ENCODE data around the gene FOXD2.

DNA sequence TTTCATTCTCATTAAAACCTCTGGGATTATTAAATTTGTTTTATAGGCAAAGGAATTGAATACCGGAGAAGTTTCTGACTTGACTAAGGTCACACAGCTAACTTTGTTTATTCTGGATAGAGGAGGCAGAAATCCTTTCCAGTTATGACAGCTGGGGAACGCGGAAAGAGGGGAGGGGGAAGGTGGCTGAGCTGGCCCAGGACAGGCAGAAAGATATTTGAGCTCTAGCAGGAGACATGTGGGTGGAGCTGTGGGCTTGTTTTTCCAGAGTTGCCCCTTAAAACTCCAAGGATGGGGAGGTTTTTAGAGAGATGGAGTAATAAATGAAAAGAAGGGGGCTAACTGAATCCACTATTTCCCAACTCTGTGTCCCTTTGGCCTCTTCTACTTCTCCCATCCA, 27.8 kb downstream of the FOXD2 start:
- TF ChIP-seq, protein P1, sequence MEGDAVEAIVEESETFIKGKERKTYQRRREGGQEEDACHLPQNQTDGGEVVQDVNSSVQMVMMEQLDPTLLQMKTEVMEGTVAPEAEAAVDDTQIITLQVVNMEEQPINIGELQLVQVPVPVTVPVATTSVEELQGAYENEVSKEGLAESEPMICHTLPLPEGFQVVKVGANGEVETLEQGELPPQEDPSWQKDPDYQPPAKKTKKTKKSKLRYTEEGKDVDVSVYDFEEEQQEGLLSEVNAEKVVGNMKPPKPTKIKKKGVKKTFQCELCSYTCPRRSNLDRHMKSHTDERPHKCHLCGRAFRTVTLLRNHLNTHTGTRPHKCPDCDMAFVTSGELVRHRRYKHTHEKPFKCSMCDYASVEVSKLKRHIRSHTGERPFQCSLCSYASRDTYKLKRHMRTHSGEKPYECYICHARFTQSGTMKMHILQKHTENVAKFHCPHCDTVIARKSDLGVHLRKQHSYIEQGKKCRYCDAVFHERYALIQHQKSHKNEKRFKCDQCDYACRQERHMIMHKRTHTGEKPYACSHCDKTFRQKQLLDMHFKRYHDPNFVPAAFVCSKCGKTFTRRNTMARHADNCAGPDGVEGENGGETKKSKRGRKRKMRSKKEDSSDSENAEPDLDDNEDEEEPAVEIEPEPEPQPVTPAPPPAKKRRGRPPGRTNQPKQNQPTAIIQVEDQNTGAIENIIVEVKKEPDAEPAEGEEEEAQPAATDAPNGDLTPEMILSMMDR (IDR thresholded peaks at IDR 0.05; ENCODE audit: insufficient read depth, low read depth, low read length), result no peak
- no peak for TF ChIP-seq EZH2 (IDR thresholded peaks at IDR 0.05; ENCODE audit: insufficient read depth, low read length)

Measured in astrocyte (in vitro differentiated cells and primary cell).